Measurements from ENCODE around the gene LRFN5.
"Not testable (repeated sequence)": the region's sequence is repeated elsewhere in the genome, so short reads cannot be mapped to it uniquely, and the experiment has no call there.

The LRFN5 gene

DNA sequence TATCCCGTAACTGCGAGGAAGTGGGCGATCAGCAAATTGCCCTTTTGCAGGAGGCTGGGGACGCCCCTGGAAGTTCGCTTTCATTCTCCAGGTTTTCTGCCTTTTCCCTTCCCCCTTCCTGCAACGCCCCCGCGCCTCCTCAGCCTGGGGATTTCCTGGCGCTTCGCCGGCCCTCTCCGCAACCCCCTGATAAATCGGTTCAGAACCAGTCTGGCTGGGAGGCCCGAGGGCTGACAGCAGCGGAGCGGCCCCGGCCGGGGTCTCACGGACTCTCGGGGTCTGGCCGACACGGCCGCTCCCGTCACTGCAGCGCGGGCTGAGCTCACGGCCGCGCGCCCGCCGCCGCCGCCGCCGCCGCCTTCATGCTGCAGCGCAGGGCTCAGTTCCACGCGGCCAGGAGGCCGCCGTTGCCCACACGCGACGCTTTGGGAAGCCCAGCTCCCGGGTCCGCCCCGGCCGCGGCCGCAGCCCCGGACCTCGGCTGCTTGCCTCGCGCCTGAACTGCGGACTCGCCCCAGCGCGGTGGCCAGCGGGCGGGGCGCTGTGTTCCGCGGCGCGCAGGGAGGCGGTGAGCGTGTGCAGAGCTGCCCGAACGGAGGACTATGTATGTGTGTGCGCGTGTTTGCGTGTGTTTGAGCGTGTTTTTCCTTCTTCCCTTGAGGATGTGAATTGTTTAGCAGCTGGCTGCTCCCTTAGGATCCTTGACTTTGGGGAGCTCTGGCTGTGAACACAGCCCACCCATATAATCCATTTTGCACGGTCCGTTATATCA, at the start of gene LRFN5:
Gene LRFN5 (plus strand): TSS at position 345 of the 772 bp plus-strand sequence.
- no peak for DNase-seq (ENCODE audit: low read depth)
- no peak for TF ChIP-seq CTCF (IDR thresholded peaks at IDR 0.05; ENCODE audit: low read depth, low read length, missing control alignments)
- no peak within 1 kb of the TSS for H3K4me3 ChIP-seq (ENCODE audit: low read depth, low read length)

DNA sequence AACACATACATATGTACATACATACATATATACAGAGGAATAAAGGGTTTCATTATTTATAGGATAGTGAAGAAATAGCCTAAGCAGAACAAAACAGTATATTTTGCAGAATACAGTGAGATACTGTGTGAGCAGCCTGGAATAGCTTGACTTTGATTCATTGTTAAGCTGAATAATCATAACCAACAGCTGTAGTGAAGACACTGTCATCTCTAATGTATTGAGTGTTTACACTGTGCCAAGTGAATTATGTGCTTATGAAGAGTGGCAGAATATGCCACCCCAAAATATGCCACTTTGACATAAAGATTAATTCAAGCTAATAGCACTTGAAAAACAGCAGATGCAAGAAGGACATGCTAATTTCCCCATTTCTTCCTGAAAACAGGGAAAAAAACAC, 48.2 kb upstream of the LRFN5 start:
- no peak overlapping the region for H3K4me3 ChIP-seq (ENCODE audit: low read depth, low read length)
- no peak for TF ChIP-seq CTCF (IDR thresholded peaks at IDR 0.05; ENCODE audit: low read depth, low read length, missing control alignments)
- DNase-seq (ENCODE audit: low read depth): no peak

- not testable (repeated sequence) for H3K4me3 ChIP-seq (ENCODE audit: low read depth, low read length); DNase-seq (ENCODE audit: low read depth)
Measured at GRCh38 chr14:41566864-41567263, 39.8 kb upstream of the LRFN5 start.

DNA sequence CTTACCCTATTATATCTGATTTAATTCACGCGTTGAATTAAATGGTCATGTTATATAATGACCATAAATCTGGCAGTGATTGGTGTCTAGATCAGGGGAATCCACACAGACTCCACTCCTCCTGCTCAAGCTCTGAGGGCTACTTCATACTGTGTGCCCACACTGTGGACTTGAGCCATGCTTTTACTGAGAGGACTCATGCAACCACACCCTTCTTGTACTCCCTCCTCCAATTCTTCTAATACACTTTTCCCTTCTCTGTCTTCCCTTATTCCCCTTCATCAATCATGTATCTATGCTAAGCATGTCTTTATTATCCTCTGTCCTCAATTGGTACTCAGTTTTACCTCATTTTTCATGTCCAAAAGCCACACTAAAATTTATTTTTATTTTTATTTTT, 37.7 kb upstream of the LRFN5 start:
- no peak overlapping the region for H3K4me3 ChIP-seq (ENCODE audit: low read depth, low read length)
- no peak for TF ChIP-seq CTCF (IDR thresholded peaks at IDR 0.05; ENCODE audit: low read depth, low read length, missing control alignments)
- DNase-seq (ENCODE audit: low read depth): no peak

DNA sequence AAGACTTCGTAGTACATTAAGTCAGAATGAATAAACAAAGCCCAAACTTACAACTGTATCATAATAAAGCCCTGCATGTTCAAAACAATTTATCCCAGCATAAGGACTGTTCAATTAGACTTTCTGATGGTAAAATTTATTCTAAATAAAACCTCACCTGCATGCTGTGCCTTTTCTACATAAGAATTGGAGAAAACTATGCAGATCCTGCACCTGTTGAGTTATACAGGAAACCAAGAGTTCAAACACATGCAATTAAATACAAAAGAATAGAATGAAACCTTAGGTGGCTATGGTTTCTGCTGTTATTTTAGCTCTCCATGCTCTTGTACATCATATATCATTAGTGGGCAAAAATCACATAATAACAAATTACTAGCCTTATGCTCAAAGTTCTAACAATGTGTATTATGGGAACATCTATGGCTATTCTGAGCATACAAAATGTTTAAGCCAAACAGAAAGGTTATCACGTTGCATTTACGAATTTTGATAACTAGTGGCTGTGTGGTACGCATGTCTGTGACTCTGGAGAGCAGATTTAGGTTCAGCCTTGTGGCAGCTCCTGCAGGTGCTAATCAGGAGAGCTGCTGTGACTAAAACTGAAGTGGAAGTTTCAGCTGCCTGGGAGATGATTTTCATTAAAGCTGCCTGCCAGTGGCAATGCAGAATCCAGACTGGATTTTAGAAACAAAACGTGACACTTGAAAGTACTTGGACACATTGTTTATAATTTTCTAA, 36.1 kb upstream of the LRFN5 start:
- DNase-seq (ENCODE audit: low read depth): no peak
- no peak overlapping the region for H3K4me3 ChIP-seq (ENCODE audit: low read depth, low read length)
- TF ChIP-seq CTCF (IDR thresholded peaks at IDR 0.05; ENCODE audit: low read depth, low read length, missing control alignments): no peak

GRCh38 chr14:41586237-41586636, 20.4 kb upstream of the LRFN5 start:
- no peak overlapping the region for H3K4me3 ChIP-seq (ENCODE audit: low read depth, low read length)
- no peak for TF ChIP-seq CTCF (IDR thresholded peaks at IDR 0.05; ENCODE audit: low read depth, low read length, missing control alignments)
- no peak for DNase-seq (ENCODE audit: low read depth)

DNA sequence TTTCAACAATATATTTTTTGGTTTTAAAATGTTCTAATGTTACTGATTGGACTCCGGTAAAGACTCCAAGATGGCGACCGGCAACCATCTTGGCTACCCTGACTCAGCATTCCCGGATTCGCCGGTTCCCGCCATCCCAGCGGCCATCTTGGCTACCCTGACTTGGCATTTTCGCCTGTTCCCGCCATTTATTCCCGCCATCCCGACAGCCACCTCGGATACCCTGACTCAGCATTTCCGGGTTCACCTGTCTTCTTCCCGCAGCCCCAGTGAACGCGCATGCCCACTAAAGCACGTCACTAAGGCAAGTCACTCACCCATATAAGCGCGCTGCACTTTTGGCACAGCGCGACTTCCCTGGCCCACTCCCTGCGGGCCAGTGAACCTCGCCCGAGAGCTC, 9.0 kb upstream of the LRFN5 start:
- TF ChIP-seq CTCF (IDR thresholded peaks at IDR 0.05; ENCODE audit: low read depth, low read length, missing control alignments): no peak
- no peak for DNase-seq (ENCODE audit: low read depth)

DNA sequence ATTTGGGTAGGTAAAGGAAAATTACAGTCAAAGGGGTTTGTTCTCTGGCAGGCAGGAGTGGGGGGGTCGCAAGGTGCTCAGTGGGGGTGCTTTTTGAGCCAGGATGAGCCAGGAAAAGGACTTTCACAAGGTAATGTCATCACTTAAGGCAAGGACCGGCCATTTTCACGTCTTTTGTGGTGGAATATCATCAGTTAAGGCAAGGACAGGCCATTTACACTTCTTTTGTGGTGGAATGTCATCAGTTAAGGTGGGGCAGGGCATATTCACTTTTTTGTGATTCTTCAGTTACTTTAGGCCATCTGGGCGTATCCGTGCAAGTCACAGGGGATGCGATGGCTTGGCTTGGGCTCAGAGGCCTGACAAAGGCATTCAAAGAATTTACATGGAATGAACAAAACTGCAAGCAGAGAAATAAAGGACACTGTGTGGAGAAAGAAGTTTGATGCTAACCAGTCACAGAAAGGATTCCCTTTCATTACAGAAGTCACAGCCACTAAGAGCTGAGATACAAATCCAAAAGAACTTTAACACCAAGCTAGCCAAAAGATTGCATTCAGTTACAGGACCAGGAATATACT, 6.8 kb upstream of the LRFN5 start:
- not testable (repeated sequence) for DNase-seq (ENCODE audit: low read depth); H3K4me3 ChIP-seq (ENCODE audit: low read depth, low read length)

More for the DNA sequence above, 9.0 kb upstream of the LRFN5 start:
- H3K4me3 ChIP-seq (ENCODE audit: low read depth, low read length): no peak overlapping the region
